Measurements from ENCODE around the gene INTS6.
A peak's percentile ranks its signal among the peaks of the same experiment; 100 is the strongest.

Gene INTS6

DNA sequence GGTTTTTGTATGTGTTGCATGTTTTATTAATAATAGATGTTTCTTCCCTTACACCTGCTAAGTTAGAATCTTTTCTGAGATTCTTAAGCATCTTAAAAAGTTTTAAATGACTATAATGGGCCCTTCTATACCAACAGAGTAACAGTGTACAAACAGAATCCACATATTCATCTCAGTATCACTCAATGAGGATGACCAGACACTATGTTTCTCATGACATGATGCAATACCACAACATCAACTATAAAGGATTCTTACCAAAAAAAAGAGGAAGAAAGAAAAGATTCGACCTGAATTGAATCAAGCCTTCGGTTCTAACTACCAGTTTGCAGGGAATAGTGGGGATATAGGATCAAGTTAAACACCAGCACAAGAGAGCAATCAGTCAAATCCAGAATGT lies 56.5 kb downstream of the INTS6 start:
- peak; percentile 19 for DNase-seq (ENCODE audit: low spot score)
- TF ChIP-seq, protein P1, sequence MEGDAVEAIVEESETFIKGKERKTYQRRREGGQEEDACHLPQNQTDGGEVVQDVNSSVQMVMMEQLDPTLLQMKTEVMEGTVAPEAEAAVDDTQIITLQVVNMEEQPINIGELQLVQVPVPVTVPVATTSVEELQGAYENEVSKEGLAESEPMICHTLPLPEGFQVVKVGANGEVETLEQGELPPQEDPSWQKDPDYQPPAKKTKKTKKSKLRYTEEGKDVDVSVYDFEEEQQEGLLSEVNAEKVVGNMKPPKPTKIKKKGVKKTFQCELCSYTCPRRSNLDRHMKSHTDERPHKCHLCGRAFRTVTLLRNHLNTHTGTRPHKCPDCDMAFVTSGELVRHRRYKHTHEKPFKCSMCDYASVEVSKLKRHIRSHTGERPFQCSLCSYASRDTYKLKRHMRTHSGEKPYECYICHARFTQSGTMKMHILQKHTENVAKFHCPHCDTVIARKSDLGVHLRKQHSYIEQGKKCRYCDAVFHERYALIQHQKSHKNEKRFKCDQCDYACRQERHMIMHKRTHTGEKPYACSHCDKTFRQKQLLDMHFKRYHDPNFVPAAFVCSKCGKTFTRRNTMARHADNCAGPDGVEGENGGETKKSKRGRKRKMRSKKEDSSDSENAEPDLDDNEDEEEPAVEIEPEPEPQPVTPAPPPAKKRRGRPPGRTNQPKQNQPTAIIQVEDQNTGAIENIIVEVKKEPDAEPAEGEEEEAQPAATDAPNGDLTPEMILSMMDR (IDR thresholded peaks at IDR 0.05; ENCODE audit: extremely low read depth, insufficient read depth, missing control alignments), result no peak
- in situ Hi-C loops (cut with MboI; ENCODE audit: low pct_unique_long_range_greater_than_20kb, low sequenced_read_pairs, unreplicated experiment), result no loop called here

DNA sequence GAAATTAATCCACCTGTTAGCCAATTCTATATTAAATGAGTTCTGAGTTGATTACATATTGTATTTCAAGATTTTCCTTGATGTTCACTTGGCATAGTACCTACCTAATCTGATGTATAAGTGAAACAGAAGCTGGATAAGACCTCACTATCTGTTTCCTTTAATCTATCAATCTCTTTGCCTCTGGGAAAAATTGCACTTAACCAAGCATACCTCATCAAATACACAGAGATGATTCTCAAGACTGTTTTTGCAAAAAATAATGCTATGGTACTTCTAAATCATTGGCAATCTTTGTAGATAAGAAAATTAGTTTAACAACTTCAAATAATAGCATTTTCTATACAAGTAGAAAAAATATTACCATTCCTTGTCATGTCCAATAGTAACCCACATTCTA lies 58.1 kb downstream of the INTS6 start:
- in situ Hi-C loops (cut with MboI; ENCODE audit: low pct_unique_long_range_greater_than_20kb, low sequenced_read_pairs, unreplicated experiment), result no loop called here
- DNase-seq (ENCODE audit: low spot score), result no peak
- TF ChIP-seq, protein P1 (IDR thresholded peaks at IDR 0.05; ENCODE audit: extremely low read depth, insufficient read depth, missing control alignments), result no peak

DNA sequence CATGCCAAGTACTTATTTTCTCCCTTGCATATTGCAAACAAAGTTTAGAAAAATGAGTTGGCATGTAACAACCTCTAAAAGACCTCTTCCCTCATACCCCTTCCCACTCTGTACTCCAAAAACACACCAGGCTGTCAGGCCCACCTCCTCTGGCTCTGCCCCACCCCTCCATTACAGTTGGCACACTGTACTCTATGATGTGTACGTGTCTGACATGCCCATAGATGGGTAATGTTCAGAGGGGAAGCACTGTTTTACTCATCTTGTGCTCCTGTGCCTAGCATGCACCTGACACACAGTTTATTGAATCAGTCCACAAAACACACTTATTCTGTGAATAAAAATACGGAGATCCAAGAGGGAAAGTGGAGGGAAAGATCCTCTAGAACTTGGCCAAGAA lies 67.7 kb downstream of the INTS6 start:
- TF ChIP-seq, protein P1 (IDR thresholded peaks at IDR 0.05; ENCODE audit: extremely low read depth, insufficient read depth, missing control alignments), result no peak
- no peak for DNase-seq (ENCODE audit: low spot score)
- in situ Hi-C loops (cut with MboI; ENCODE audit: low pct_unique_long_range_greater_than_20kb, low sequenced_read_pairs, unreplicated experiment), result no loop called here

DNA sequence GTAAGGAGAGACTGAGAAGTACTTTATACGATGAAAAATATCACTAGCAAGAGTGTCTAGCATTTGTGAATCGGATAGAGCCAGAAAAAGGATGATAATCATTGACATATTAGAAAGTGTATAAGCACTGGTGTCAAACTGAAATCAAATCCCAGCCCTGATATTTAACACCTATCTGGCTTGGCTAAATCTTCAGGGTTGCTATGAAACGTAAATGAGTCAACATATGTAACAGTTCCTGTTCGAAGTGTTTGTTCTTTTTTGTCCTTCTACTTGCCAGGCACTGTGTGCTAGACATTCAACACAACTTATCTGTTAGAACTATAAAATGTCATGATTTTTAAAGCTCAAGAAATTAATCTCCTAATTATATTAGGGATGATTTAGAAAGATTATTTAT lies 72.6 kb downstream of the INTS6 start:
- DNase-seq (ENCODE audit: low spot score), result no peak
- in situ Hi-C loops (cut with MboI; ENCODE audit: low pct_unique_long_range_greater_than_20kb, low sequenced_read_pairs, unreplicated experiment), result no loop called here

DNA sequence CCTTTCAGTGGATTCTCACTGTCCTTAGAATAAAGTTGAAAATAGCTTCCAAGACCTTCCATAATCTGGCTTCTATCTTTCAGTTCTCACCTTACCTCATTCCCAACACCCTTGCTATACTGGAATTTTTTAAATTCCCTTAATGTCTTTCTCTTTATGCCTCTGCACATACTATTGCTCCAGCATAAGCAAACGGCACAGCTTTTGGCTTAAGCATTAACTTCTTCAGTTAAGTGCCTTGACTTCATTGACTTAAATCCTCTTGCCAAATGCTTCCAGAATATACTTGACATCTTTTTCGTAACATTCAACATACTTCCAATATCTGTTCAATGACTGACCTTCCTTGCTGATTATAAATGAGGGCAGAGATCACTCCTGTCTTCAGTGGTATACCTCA lies 79.4 kb downstream of the INTS6 start:
- TF ChIP-seq, protein P1 (IDR thresholded peaks at IDR 0.05; ENCODE audit: extremely low read depth, insufficient read depth, missing control alignments), result no peak
- in situ Hi-C loops (cut with MboI; ENCODE audit: low pct_unique_long_range_greater_than_20kb, low sequenced_read_pairs, unreplicated experiment), result no loop called here
- DNase-seq (ENCODE audit: low spot score), result no peak

More for the DNA sequence above, 72.6 kb downstream of the INTS6 start:
- TF ChIP-seq, protein P1 (IDR thresholded peaks at IDR 0.05; ENCODE audit: extremely low read depth, insufficient read depth, missing control alignments), result no peak

DNA sequence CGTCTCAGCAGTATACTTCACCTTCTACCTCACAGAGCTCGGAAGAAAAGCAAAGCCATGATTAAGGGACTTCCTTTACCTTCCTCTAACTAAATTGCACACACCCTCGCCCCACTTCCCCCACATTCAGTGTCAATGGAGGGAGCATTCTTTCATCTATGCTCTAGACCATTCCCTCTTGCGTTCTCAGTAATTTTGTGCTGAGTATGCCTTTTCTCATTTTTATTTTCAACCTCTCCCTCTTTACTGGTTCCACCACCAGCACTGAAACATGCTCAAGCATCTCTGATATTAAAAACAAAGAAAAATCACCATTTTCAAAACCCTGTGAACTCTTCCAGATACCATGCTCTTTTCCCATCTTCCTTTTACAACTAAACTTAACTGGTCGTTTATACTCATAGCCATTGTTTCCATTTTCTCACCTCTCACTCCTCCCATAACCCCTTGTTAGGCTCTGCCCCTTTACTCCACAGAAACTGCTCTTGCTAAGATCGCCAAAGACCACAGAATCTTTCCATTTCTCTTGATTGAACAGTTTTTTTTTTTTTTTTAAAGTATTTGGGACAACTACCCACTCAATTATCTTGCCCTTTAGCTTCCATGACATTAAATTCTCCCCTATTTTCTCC lies 81.0 kb downstream of the INTS6 start:
- in situ Hi-C loops (cut with MboI; ENCODE audit: low pct_unique_long_range_greater_than_20kb, low sequenced_read_pairs, unreplicated experiment), result no loop called here
- TF ChIP-seq, protein P1 (IDR thresholded peaks at IDR 0.05; ENCODE audit: extremely low read depth, insufficient read depth, missing control alignments), result no peak
- DNase-seq (ENCODE audit: low spot score), result no peak
